ENCODE measurements around the gene PRORP.
A peak's percentile ranks its signal among the peaks of the same experiment; 100 is the strongest.

- TF ChIP-seq CTCF (IDR thresholded peaks at IDR 0.05) (no peak), POLR2AphosphoS5 (IDR thresholded peaks at IDR 0.05) (peak; percentile 1)
These were observed 490 bp downstream of the PRORP start for GRCh38 chr14:35122696-35123387.

Data from prostate gland (tissue), 2 donors.